Fibroblast of lung (primary cell): ENCODE results near the gene SYP. TPM values are rescaled to one million over a fixed set of nuclear protein-coding genes. Genes with fewer than 3 reads are reported as not detected.

ENCODE experiments used
- DNase-seq, 2 donors: peaks; one replicate each; pipeline versions ENCODE4 v3.0.0 to v3.0.0-alpha.2; 2010; ENCODE audit warnings: low read depth in 2 of 2
- H2AFZ ChIP-seq: 2 replicates; pipeline ENCODE4 v1.5.1; 2012; ENCODE audit warnings: low read length, control low read depth, inconsistent platforms
- H3K27ac ChIP-seq: 2 replicates; pipeline ENCODE4 v1.5.1; 2011; ENCODE audit warnings: low read length, control low read depth; ENCODE audit not compliant: insufficient read depth
- H3K27me3 ChIP-seq: 2 replicates; pipeline ENCODE4 v1.5.1; 2011; ENCODE audit warnings: mild to moderate bottlenecking, low read length; ENCODE audit not compliant: control insufficient read depth, insufficient read depth
- H3K36me3 ChIP-seq: 2 replicates; pipeline ENCODE4 v1.5.1; 2011; ENCODE audit warnings: low read length; ENCODE audit not compliant: control insufficient read depth, insufficient read depth
- H3K4me1 ChIP-seq: 2 replicates; pipeline ENCODE4 v1.5.1; 2011; ENCODE audit warnings: low read length; ENCODE audit not compliant: control insufficient read depth, insufficient read depth; ENCODE audit errors: extremely low read depth
- H3K4me2 ChIP-seq: 2 replicates; pipeline ENCODE4 v1.5.1; 2011; ENCODE audit warnings: low read length, control low read depth; ENCODE audit not compliant: insufficient read depth; ENCODE audit errors: extremely low read depth
- H3K4me3 ChIP-seq, 4 experiments: fragments of 200-600 bp in 1 of 4; sonication (generic) in 1 of 4; replicated peaks in 1 of 4; 2 replicates each; pipeline ENCODE4 v1.5.1; 2011 to 2016; ENCODE audit warnings: low read length in 4 of 4, low read depth in 3 of 4, mild to moderate bottlenecking in 3 of 4, control low read depth in 2 of 4, inconsistent platforms in 1 of 4, mixed read lengths in 1 of 4; ENCODE audit not compliant: insufficient read depth in 1 of 4; ENCODE audit errors: control extremely low read depth in 1 of 4
- H3K79me2 ChIP-seq: 2 replicates; pipeline ENCODE4 v1.5.1; 2012; ENCODE audit warnings: mild to moderate bottlenecking, low read length, inconsistent platforms; ENCODE audit not compliant: control insufficient read depth, insufficient read depth
- H3K9ac ChIP-seq: 2 replicates; pipeline ENCODE4 v1.5.1; 2011; ENCODE audit warnings: mild to moderate bottlenecking, low read length, control low read depth; ENCODE audit not compliant: insufficient read depth
- H3K9me3 ChIP-seq: 2 replicates; pipeline ENCODE4 v1.5.1; 2012; ENCODE audit warnings: low read depth, low read length; ENCODE audit not compliant: control insufficient read depth, insufficient read depth
- H4K20me1 ChIP-seq: 2 replicates; pipeline ENCODE4 v1.5.1; 2011; ENCODE audit warnings: low read length; ENCODE audit not compliant: control insufficient read depth, insufficient read depth; ENCODE audit errors: extremely low read depth
- CTCF ChIP-seq, 2 donors: IDR thresholded peaks in 1 of 2; conservative IDR thresholded peaks in 1 of 2; 1 replicate in 1 of 2; 2 replicates in 1 of 2; pipeline ENCODE4 v1.5.1; 2011 to 2012; ENCODE audit warnings: low read length in 2 of 2, control low read depth in 1 of 2, inconsistent platforms in 1 of 2, low read depth in 1 of 2, mild to moderate bottlenecking in 1 of 2
- EZH2 ChIP-seq: IDR thresholded peaks from 2 replicates; pipeline ENCODE4 v1.5.1; 2012; ENCODE audit warnings: low read length, control low read depth, mild to moderate bottlenecking; ENCODE audit errors: missing control alignments
- polyA plus RNA-seq, 2 donors: library from polyadenylated mRNA; depleted of rRNA in 1 of 2; stranded (reverse) in 1 of 2; unstranded in 1 of 2; fragments of >200 nt; gene quantifications; 2 replicates each; pipeline ENCODE4 v1.2.1, GENCODE V29; 2011 to 2012; ENCODE audit warnings: missing spikeins in 1 of 2
- total RNA-seq: library from RNA; depleted of rRNA; stranded (reverse); fragments of >200 nt; gene quantifications from 2 replicates; pipeline ENCODE4 v1.2.1, GENCODE V29; 2014

Gene SYP
- total and polyA plus RNA-seq, 2 donors (not counting 1 experiment from before 2014, with no cell fraction given) = 0.08 to 0.17 TPM

- no peaks in the 10 kb centered on the region for H3K27me3 ChIP-seq
- H3K9ac ChIP-seq = no peak overlapping the region
- no peak overlapping the region for H2AFZ ChIP-seq
- no peak for DNase-seq
- no peak overlapping the region for H3K4me3 ChIP-seq
- TF ChIP-seq CTCF (conservative IDR thresholded peaks at IDR 0.05 in 1 of 2, IDR thresholded peaks at IDR 0.05 in 1 of 2; ENCODE audit: low read depth in 1 of 2, low read length in 2 of 2) (no peak), EZH2 (no peak)
- H3K27ac ChIP-seq = no peak overlapping the region
- no peaks in the 10 kb centered on the region for H3K9me3 ChIP-seq
- no peak overlapping the region for H3K4me2 ChIP-seq
- H3K4me1 ChIP-seq = peaks cover 2% of the 10 kb centered on the region
- H4K20me1 ChIP-seq = no peaks in the 10 kb centered on the region
- no peaks in the 10 kb centered on the region for H3K36me3 ChIP-seq
- no peaks in the 10 kb centered on the region for H3K79me2 ChIP-seq
Measured at GRCh38 chrX:49187526-49187925, 12.5 kb downstream of the SYP start.

- no peak for TF ChIP-seq EZH2
- TF ChIP-seq CTCF (conservative IDR thresholded peaks at IDR 0.05 in 1 of 2, IDR thresholded peaks at IDR 0.05 in 1 of 2; ENCODE audit: low read depth in 1 of 2, low read length in 2 of 2) = no peak
- Histone ChIP-seq H3K4me3 (no peak overlapping the region), H3K27me3 (no peaks in the 10 kb centered on the region), H4K20me1 (no peaks in the 10 kb centered on the region), H3K9me3 (no peaks in the 10 kb centered on the region), H2AFZ (no peak overlapping the region), H3K27ac (no peak overlapping the region), H3K4me2 (no peak overlapping the region), H3K4me1 (peaks cover 2% of the 10 kb centered on the region), H3K36me3 (no peaks in the 10 kb centered on the region), H3K9ac (no peak overlapping the region), H3K79me2 (no peaks in the 10 kb centered on the region)
- DNase-seq = no peak
Measured at GRCh38 chrX:49187028-49187394, 13.0 kb downstream of the SYP start.

DNA sequence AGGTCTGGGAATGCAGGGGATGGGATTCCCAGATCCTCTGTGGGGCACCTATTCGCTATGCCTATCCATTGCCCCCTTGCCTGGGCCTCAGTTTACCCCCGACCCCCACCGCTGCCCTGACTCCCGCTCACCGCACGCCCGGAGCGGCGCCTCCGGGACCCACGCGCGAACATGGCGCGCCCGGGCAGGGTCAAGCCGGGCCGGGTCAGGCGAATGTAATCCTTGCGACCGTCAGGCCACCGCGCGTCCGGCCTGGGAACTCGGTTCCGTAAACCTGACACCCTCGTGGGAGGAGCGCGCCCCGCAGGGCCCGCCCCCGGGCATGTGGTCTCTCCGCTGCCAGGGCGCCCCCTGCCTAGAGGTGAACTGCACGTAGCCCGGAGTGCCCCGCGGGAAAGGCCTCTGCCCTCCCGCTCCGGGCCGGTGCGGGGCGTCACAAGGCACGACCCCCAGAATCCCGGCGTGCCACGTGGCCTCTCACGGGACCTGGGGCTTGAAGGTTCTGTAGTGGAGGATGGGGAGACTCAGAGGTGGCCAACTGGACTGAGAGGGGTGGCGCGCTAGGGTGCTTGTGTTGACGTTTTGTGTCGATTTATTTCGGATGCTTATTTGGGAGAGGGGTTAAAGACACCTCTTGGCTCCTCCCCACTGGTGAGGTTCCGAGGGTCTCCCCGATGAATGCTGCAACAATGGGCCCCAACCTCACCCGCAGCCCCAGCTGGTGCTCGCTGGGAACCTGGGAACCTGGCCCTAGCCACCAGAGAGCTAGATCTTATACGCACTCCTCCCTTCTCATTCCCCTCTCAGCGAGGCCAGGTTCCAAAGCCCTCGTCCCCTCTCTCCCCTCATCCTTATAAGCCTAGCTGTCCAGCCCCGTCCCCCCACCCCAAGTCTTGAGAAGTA lies 13.6 kb downstream of the SYP start, which contains the start of gene PRICKLE3:
Gene PRICKLE3, minus strand, starts transcription at position 249 of the 903 bp plus-strand sequence. Its CDS starts 76 bp downstream, at position 173.
- TF ChIP-seq EZH2 = no peak
- peak; percentile 16 to 26 for TF ChIP-seq CTCF (conservative IDR thresholded peaks at IDR 0.05 in 1 of 2, IDR thresholded peaks at IDR 0.05 in 1 of 2; ENCODE audit: low read depth in 1 of 2, low read length in 2 of 2)
- H3K27me3 ChIP-seq = no peaks in the 10 kb centered on the region
- peak; percentile 38 to 57 for DNase-seq
- no peaks in the 10 kb centered on the region for H3K9me3 ChIP-seq
- H2AFZ ChIP-seq = no peak within 1 kb of the TSS
- no peak within 1 kb of the TSS for H3K27ac ChIP-seq
- no peaks in the 10 kb centered on the region for H3K79me2 ChIP-seq
- H3K4me1 ChIP-seq = peaks cover 2% of the 10 kb centered on the region
- peak within 1 kb of the TSS; percentile 36 to 69 (median 57) for H3K4me3 ChIP-seq
- H3K36me3 ChIP-seq = no peaks in the 10 kb centered on the region
- H4K20me1 ChIP-seq = no peaks in the 10 kb centered on the region
- H3K9ac ChIP-seq = peak within 1 kb of the TSS; percentile 58
- peak within 1 kb of the TSS; percentile 68 for H3K4me2 ChIP-seq
